GM19467 (cell line): ENCODE data around the gene NEDD4L.

Source experiments
- ATAC-seq: cut with Tn5 transposase; IDR thresholded peaks from one replicate; pipeline ENCODE4 v1.9.1; 2021; ENCODE audit warnings: mild to moderate bottlenecking, moderate library complexity; ENCODE audit not compliant: unreplicated experiment

The NEDD4L gene

DNA sequence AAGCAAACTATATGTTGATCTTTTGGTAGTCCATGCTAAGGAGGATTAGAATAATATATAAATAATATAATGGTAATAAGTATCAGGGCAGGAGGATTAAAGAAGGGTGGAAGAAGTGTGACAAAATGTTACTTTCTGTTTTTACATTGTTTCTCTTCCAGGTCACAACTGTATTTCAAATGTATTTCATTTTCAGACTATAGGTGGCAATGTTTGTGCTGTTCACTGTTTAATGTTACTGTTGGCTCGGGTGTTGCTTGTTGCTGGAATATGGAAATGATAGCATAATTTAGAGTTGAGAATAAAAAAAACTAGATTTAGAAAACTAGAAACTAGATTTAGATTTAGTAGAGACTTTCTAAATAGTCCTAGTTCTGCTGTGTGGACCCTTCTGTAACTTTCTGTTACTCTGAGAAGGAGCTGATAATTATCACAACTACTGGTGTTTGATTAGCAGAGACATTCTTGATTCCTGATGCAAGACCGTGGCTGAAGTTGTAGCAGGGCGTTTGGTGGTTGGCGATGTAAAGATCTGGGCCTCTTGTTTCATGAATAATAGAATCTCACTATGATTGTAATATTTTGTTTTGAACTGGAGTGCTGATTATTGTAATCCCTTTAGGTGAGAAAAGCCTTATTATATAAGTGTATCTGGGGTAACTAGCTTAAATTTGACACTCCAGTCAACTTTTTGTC lies 7.9 kb downstream of the NEDD4L start:
- no peak for ATAC-seq

DNA sequence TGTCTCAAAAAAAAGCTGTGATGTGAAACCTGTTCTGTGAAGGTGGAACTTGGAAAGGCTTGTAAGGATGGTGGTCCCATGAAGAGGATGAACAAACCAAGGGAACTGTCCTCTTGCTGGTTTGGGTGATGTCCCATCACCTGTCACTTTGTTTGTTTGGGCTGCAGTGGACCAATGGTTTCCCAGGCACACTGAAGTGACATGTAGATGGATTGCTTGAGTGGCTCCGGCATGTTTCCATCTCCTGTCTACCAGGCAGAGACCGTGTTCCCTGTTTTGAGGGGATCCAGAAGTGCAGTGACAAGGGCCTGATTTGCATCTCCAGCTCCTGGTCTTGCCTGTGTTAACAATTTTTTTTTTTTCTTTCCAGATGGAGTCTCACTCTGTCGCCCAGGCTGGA lies 8.9 kb downstream of the NEDD4L start:
- no peak for ATAC-seq

DNA sequence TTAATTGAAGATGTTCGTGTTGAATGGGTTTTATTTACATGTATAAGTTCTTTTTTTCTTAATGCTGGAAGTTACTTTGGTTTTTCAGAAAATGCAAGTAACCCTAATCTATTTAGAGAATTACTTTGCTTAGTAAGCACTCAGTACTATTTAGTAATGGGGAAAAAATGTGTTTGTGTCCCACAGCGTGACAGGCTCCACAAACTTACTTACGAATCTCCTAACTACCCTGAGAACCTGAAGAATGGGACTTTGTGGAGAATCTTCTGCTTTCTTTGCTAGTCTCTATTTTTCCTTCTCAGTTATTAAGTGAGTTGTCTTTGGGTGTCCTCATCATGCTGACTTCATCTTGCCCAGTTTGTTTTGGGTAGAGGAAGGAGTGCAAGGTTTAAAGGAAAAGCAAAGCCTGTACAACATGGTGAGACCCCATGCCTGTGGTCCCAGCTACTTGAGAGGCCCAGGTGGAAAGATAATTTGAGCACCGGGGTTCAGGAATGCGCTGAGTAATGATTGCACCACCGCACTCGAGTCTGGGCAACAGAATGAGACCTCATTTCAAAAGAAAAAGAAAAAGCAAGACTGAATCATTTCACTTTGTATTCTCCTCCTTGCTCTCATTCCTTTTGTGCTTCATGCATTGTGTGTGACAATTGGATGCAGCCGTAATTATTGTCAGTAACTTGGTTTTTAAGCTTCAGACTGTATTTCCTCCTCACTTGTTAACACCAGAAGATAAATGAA lies 10.2 kb downstream of the NEDD4L start:
- no peak for ATAC-seq

DNA sequence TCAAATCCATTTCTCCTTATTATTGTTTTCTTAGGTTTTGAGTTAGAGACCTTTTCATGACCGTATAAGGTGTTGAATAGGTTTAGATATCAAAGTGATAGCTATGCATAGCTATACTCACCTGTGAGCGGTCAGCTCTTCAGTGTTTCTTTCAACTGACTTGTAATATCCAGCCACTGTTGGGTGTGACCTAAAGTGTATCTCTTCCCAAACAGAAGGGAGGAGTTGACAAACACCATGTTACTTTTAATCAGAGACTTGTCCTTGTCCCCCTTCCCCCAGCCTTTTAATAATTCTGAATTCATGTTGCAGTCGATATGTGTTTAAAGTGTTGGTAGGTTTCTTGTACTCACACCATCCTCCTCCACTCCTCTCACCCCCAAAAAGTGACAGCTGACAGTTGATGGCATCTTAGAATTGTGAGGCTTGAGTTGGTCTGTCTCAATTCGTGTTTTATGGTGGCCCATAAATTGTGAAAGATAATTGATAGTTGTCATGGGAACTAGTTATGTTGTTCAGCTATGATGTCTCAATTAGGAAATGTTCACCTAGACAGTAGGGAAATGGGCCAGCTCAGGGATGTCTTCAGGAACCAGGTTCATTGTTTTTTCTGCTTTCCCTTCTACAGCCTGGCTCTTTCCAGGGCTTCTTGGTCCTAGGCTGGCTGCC lies 12.0 kb downstream of the NEDD4L start:
- ATAC-seq = no peak

DNA sequence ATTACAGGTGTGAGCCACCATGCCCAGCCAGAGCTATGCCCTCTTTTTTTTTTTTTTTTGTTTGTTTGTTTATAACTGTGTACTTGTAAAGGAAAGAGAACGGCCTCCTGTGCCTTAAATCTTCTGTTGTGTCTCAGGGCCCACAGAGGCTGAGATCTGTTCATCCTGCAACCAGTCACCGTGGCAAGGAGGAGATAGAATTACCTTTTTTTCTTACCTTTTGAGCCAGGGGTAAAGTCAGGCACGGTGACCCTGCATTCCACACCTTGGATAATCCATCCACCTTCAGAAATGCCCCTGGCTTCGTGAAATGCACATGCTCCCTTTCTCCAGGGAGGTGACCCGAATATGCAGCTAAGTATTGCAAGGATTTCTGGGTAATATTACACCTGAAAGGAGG lies 12.8 kb downstream of the NEDD4L start:
- ATAC-seq = no peak

DNA sequence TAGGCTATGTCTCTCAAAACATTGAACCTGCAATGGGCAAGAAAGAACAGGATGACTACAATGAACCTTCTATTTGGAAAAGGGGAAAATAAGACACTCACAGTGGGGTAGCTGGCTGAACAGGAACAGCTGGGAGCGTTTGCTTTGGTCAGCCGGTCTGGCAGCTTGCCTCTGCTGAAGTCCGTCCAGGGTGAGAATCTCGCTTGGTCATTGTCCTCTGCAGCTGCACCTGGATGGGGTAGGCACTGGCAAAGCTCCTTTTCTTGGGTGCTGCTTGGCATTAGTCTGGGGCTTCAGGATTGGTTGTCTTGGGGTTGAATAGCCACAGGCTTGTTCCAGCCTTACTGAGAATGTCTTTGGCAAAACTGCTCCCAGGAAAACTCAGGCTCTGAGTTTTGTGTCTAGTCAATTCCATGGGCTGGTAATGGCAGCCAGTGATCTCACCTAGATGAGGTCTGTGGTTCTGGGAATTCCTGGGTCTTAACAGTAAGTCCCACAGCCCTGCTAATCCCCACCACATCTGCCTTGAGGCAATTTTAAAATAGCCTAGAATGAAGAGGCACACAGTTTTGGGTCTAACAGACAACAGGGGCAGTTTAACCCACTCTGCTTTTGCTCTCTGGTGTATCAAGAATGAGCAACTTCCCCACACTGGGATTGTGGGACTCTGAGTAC lies 13.4 kb downstream of the NEDD4L start:
- no peak for ATAC-seq

DNA sequence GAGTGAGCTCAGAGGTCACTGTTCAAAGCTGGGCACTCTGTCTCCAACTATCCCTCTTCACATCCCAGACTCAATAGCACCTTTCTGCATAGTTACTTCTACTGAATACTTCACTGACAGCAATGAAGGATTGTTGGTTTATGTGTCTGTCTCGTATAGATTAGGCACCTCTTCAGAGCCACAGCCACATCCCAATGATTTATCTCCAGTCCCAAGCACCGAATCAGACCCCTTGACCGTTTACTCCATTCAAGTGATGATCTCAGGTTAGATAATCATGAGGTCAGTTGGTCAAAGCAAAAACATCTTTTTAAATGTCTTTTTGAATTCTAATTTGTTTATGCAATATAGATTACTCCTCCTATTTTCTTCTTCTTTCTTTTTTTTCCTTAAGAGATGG lies 14.7 kb downstream of the NEDD4L start:
- ATAC-seq = no peak

DNA sequence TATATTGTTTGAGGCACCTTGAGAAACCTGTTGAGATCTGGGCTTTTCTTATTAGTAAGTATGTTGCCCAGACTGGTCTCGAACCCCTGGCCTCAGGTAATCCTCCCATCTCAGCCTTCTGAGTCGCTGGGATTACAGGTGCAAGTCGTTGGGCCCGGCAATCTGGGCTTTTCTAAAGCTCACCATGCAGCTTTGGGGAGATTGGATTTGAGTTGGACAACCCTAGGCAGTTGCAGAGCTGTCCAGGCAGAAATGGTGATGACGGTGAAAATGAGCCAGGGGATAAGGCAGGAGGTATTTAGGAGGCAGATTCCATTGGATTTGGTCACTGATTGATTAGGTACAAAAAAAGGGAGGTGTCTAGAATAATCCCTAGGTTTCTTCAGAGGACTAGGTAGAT lies 16.2 kb downstream of the NEDD4L start:
- ATAC-seq = no peak

DNA sequence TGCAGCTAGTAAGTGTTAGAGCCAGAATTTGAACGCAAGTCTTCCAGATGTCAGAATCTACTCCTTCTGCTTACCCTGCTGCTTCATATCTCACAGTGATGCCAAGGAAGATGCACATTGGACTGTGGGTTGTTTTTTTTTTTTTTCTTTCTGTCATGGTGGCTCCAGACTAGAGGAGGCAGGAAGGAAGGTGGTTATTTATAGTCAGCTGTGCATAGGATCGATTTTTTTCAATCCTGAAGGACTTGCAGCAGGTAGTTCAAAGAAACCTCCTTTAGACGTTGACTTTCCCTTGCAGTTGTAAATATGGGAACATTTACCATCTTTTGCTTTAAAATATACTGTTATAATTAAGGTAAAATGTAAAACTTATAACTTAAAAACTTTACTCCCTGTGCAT lies 17.3 kb downstream of the NEDD4L start:
- no peak for ATAC-seq

DNA sequence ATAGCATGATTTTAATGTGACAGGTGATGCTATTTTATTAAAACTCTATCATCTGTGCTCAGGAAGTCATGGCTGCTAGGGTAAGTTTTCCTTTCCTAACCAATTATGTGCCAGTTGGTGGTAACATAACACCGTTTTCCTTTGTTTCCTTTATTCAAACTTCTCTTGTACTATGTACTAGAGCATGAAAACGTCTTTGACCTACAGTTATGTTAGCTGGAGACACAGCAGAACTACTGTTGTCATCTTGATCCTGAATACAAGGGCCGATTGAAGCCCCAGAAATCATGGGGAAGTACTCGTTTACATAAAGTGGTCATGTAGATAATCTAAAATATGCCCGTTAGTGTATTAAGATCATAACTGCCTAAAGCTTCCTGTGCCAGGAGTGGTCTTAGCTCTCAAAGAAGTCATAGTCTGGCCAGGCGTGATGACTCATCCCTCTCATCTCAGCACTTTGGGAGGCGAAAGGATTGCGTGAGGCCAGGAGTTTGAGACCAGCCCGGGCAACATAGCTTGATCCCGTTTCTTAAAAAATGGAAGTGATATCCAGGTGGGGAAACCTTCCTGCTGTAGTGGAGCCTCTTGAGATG lies 20.5 kb downstream of the NEDD4L start:
- ATAC-seq = no peak

DNA sequence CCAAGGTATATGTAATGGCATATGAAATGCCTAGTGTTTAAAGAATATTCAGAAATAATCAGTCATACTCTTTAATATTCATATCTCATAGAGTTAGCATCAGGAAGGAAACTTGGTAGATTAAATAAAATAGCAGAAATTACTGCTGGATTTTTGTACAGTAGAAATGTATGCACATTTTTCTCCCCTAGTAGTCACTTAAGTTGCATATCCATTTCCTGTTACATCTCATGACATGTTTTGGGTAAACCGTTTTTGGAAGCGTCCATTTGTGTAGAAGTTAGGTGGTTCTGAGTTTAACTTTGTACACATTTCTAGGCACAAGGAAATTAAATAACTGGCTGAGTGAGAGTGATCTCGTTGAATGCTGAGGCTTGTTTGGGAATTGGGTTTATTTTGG lies 21.9 kb downstream of the NEDD4L start:
- ATAC-seq = no peak

DNA sequence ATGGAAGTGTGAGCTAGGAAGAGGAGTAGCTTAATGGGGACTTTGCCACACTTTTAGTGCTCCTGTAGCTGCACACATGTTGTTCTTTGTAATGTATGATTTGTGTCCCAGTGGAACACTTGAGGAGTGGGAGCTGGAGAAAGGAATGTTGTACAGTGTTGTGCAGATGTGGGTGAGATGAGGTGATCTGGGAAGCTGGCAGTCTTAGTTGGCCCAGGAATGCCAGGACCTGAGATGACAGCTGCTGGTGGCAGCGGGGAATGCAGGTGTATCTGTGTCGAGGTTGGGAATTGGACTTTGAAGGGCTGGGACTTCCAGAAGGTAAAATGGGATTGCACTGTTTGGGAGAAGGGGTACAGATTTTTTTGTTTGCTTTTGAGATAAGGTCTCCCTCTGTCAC lies 23.6 kb downstream of the NEDD4L start:
- no peak for ATAC-seq

DNA sequence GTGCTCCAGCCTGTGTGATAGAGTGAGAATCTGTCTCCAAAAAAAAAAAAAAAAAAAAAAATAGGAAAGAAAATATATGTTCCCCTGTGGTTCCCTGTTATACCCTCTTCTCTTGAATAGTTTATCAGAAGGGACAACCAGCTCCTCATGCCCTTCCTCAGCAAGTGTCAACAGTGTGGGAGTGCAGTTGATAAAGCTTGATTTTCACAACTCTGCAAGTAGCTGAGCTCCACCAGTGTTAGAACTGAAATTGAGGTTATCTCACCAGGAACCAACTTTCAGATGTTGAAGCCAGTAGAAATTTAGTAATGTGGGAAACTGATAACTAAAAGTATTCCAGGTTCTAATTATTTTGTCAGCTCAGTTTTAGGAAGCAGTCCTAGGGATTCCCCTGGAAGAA lies 25.1 kb downstream of the NEDD4L start:
- no peak for ATAC-seq

DNA sequence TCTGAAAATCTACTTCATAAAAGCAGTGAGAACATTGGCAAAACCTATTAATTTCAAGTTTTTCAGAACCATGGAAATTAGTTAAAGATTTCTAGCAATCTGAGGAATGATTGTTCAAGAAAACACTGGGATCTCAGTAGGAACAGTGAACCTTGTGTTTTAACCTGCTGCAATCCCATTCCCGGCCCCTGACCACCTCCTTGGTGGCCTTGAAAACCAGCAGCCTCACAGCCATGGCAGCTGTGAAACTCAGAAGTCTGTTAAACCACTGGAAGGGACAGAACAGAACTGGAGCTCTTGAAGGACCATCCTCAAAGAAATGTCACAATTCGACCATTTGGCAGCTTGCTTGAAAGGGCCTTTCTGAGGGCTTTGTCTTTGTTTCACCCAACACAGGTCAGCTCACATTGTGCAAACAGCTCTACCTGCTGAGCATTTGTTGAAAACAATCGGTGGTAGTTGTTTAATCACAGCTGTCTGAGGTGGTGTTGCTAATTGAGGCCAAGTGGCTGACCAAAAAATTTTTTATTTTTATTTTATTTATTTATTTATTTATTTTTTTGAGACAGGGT lies 25.8 kb downstream of the NEDD4L start:
- no peak for ATAC-seq

DNA sequence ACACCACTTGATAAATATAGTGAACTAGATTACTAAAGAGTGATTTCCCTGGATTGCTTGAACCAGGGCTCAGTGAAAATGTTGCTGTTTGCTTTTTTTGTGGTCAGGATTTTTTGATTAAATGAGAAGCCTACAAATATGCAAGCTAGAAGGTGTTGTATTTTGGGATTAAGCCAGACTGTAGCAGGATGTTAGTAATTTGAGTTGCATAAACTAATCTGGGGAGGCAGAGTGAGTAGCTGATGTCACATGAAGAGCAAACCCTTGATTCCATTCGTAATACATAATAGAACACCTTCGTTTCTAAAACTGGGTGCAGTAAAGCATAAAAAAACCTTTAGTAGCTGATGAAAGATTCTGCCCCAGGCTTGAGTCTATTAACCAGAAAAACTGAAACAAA lies 32.0 kb downstream of the NEDD4L start:
- no peak for ATAC-seq

DNA sequence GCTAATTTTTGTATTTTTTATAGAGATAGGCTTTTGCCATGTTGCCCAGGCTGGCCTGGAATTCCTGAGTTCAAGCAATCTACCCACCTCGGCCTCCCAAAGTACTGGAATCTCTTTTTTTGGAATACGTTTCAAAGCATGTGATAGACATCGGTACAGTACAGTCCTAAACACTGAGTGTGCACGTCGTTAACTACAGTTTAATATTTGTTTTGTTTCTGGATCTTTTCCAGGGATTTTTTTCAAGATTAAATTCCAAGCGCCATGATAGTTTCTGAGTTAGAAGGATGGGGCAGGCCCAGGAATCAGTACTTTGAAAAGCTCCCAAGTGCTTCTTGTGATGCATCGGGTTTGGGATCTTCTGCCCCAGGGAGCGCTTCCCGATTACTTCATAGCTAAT lies 33.3 kb downstream of the NEDD4L start:
- ATAC-seq = no peak

DNA sequence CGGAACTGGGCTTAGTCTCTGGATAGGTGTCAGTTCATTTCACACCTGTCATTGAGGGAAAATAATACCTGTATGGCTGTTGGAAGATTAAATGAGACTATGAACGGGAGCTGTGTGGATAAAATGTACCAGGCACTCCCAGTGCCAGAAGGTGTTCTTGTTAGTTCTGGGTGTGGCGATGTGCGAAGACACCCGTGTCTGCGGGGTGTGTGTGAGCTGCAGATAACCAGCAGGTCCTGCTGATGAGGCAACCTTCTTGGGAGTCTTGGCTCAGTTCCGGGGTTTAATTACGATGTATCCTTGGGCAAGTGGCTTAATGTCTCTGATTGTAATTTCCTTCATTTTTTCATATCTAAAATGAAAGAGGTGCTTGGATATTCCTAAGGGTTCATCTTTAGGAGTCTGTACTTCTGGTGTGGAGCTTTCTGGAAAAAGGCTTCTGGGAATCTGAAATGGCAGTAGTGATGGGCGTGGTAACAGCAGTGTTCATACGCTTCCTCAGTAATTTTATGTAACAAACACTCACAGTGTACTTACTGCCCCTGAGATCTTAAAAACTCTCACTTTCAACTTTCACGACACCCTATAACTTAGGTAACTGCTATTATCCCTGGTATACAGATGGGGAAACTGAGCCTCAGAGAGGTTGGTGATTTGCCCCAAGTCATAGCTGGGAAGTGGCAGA lies 35.0 kb downstream of the NEDD4L start:
- ATAC-seq = no peak

DNA sequence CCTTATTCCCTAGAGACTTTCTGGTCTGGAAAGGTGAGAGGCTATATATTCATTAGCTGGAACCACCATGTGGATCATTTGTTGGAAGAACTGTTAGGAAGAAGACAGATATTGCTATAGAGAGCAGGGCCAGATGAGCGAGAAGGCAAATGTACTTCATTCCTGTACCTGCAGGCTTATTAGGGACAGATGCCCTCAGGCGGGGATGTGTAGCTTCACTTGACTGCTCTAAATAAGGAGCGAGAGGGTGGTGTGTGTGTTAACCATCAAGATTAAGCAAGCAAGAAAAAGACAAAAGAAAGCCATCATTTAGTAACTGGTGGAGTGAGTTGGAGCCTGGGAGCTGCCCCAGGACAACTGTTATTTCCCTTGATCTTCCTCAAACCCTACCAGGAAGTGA lies 36.4 kb downstream of the NEDD4L start:
- ATAC-seq = no peak

DNA sequence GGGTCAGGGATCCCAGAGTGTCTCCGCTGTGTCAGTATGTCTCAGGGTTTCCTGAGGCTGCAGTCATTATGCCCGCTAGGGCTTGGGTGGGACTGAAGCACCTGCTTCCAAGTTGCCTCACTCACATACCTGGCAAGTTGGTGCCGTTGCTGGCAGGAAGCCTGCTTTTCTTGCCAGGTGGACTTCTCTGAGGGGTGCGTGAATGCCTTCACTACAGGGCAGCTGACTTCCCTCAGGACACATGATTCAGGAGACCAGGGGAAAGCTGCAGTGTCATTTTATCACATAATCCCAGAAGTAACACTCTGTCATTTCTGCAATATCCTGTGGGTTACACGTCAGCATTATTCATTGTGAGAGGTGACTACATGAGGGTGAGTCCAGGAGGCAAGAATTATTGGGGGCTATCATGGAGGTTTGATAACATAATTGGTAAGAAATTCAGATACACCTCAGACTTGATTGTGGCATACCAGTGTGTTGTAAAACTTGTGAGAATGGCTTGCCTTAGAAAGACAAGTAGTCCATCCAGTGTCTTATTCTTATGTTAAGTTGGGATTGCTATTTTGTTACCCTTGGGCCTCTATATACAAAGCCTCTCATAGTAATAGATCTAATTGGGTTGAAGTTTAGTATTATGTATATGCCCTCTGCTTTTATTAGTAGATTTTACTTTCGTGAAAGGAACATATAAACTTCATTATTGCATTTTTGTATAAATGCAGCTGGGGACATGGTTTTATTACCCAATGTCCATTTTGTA lies 44.1 kb downstream of the NEDD4L start:
- ATAC-seq = no peak

DNA sequence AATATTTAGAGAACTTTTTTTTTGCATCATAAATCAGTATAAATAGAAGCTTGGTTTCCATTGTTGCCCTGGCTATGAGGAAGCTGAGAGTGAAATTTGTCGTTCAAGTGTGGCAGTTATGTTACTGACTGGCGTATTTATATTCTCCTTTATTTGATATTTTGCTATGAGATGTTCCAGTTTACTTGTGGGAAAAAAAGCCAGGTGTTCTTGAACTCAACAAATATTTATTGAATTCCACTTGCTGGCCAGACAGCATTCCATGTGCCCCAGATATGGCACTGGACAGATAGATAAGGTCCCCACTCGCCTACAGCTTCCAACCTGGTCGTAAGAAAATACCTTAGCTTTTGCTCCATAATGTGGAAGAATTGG lies 44.7 kb downstream of the NEDD4L start:
- no peak for ATAC-seq
